ENCODE data around the gene EFNA1.

EFNA1 gene

GRCh38 chr1:155086128-155086741, 41.4 kb upstream of the EFNA1 start:
- H3K36me3 Mint-ChIP-seq, result no peaks in the 10 kb centered on the region
- H3K9me3 Mint-ChIP-seq (ENCODE audit: low read depth), result no peaks in the 10 kb centered on the region
- H3K4me3 Mint-ChIP-seq, result peak overlapping the region; percentile 49
- H3K27ac Mint-ChIP-seq, result peak overlapping the region; percentile 16
- peaks cover 37% of the 10 kb centered on the region for H3K4me1 Mint-ChIP-seq (ENCODE audit: low read depth)
- peaks cover 14% of the 10 kb centered on the region for H3K27me3 Mint-ChIP-seq

- H3K27me3 Mint-ChIP-seq, result peaks cover 9% of the 10 kb centered on the region
- peaks cover 34% of the 10 kb centered on the region for H3K4me1 Mint-ChIP-seq (ENCODE audit: low read depth)
- H3K9me3 Mint-ChIP-seq (ENCODE audit: low read depth), result no peaks in the 10 kb centered on the region
- H3K4me3 Mint-ChIP-seq, result no peak overlapping the region
- no peaks in the 10 kb centered on the region for H3K36me3 Mint-ChIP-seq
- H3K27ac Mint-ChIP-seq, result no peak overlapping the region
Observed at GRCh38 chr1:155086856-155087535, 40.7 kb upstream of the EFNA1 start.

- peaks cover 5% of the 10 kb centered on the region for H3K27me3 Mint-ChIP-seq
- peaks cover 4% of the 10 kb centered on the region for H3K4me1 Mint-ChIP-seq (ENCODE audit: low read depth)
- H3K9me3 Mint-ChIP-seq (ENCODE audit: low read depth), result no peaks in the 10 kb centered on the region
- no peaks in the 10 kb centered on the region for H3K36me3 Mint-ChIP-seq
- peak overlapping the region; percentile 29 for H3K27ac Mint-ChIP-seq
- H3K4me3 Mint-ChIP-seq, result no peak overlapping the region
Observed at GRCh38 chr1:155091071-155092051, 36.3 kb upstream of the EFNA1 start.

GRCh38 chr1:155092131-155092530, 35.5 kb upstream of the EFNA1 start:
- Mint-ChIP-seq H3K9me3 (ENCODE audit: low read depth) (no peaks in the 10 kb centered on the region), H3K4me3 (no peak overlapping the region), H3K4me1 (ENCODE audit: low read depth) (peaks cover 4% of the 10 kb centered on the region), H3K27ac (no peak overlapping the region), H3K36me3 (no peaks in the 10 kb centered on the region), H3K27me3 (peaks cover 5% of the 10 kb centered on the region)

GRCh38 chr1:155092641-155093040, 35.0 kb upstream of the EFNA1 start:
- no peak overlapping the region for H3K4me3 Mint-ChIP-seq
- no peaks in the 10 kb centered on the region for H3K36me3 Mint-ChIP-seq
- no peaks in the 10 kb centered on the region for H3K9me3 Mint-ChIP-seq (ENCODE audit: low read depth)
- H3K4me1 Mint-ChIP-seq (ENCODE audit: low read depth), result peaks cover 4% of the 10 kb centered on the region
- peaks cover 5% of the 10 kb centered on the region for H3K27me3 Mint-ChIP-seq
- H3K27ac Mint-ChIP-seq, result no peak overlapping the region

GRCh38 chr1:155093911-155094621, 33.6 kb upstream of the EFNA1 start:
- no peak overlapping the region for H3K27ac Mint-ChIP-seq
- peaks cover 4% of the 10 kb centered on the region for H3K4me1 Mint-ChIP-seq (ENCODE audit: low read depth)
- peaks cover 4% of the 10 kb centered on the region for H3K27me3 Mint-ChIP-seq
- H3K9me3 Mint-ChIP-seq (ENCODE audit: low read depth), result no peaks in the 10 kb centered on the region
- no peaks in the 10 kb centered on the region for H3K36me3 Mint-ChIP-seq
- H3K4me3 Mint-ChIP-seq, result no peak overlapping the region

- H3K4me3 Mint-ChIP-seq, result no peak overlapping the region
- peaks cover 4% of the 10 kb centered on the region for H3K4me1 Mint-ChIP-seq (ENCODE audit: low read depth)
- no peaks in the 10 kb centered on the region for H3K9me3 Mint-ChIP-seq (ENCODE audit: low read depth)
- peaks cover 4% of the 10 kb centered on the region for H3K27me3 Mint-ChIP-seq
- H3K27ac Mint-ChIP-seq, result no peak overlapping the region
- H3K36me3 Mint-ChIP-seq, result no peaks in the 10 kb centered on the region
Observed at GRCh38 chr1:155094622-155094948, 33.1 kb upstream of the EFNA1 start.

GRCh38 chr1:155099331-155099730, 28.3 kb upstream of the EFNA1 start:
- Mint-ChIP-seq H3K9me3 (ENCODE audit: low read depth) (no peaks in the 10 kb centered on the region), H3K36me3 (no peaks in the 10 kb centered on the region), H3K27ac (no peak overlapping the region), H3K27me3 (peaks cover 4% of the 10 kb centered on the region), H3K4me1 (ENCODE audit: low read depth) (no peaks in the 10 kb centered on the region), H3K4me3 (no peak overlapping the region)

GRCh38 chr1:155103325-155103724, 24.4 kb upstream of the EFNA1 start:
- no peaks in the 10 kb centered on the region for H3K9me3 Mint-ChIP-seq (ENCODE audit: low read depth)
- H3K36me3 Mint-ChIP-seq, result no peaks in the 10 kb centered on the region
- no peak overlapping the region for H3K4me3 Mint-ChIP-seq
- no peaks in the 10 kb centered on the region for H3K27me3 Mint-ChIP-seq
- no peaks in the 10 kb centered on the region for H3K4me1 Mint-ChIP-seq (ENCODE audit: low read depth)
- no peak overlapping the region for H3K27ac Mint-ChIP-seq

GRCh38 chr1:155104605-155105534, 22.8 kb upstream of the EFNA1 start:
- Mint-ChIP-seq H3K4me1 (ENCODE audit: low read depth) (no peaks in the 10 kb centered on the region), H3K27me3 (no peaks in the 10 kb centered on the region), H3K9me3 (ENCODE audit: low read depth) (no peaks in the 10 kb centered on the region), H3K36me3 (no peaks in the 10 kb centered on the region), H3K27ac (no peak overlapping the region), H3K4me3 (no peak overlapping the region)

- H3K9me3 Mint-ChIP-seq (ENCODE audit: low read depth), result no peaks in the 10 kb centered on the region
Observed at GRCh38 chr1:155105604-155106011, 22.1 kb upstream of the EFNA1 start.

GRCh38 chr1:155106862-155107261, 20.8 kb upstream of the EFNA1 start:
- Mint-ChIP-seq H3K27ac (no peak overlapping the region), H3K36me3 (no peaks in the 10 kb centered on the region), H3K27me3 (no peaks in the 10 kb centered on the region), H3K9me3 (ENCODE audit: low read depth) (no peaks in the 10 kb centered on the region), H3K4me3 (no peak overlapping the region), H3K4me1 (ENCODE audit: low read depth) (no peaks in the 10 kb centered on the region)

More at GRCh38 chr1:155105604-155106011, 22.1 kb upstream of the EFNA1 start:
- no peaks in the 10 kb centered on the region for H3K36me3 Mint-ChIP-seq
- H3K27ac Mint-ChIP-seq, result no peak overlapping the region
- no peaks in the 10 kb centered on the region for H3K27me3 Mint-ChIP-seq
- H3K4me1 Mint-ChIP-seq (ENCODE audit: low read depth), result no peaks in the 10 kb centered on the region
- no peak overlapping the region for H3K4me3 Mint-ChIP-seq

- no peaks in the 10 kb centered on the region for H3K4me1 Mint-ChIP-seq (ENCODE audit: low read depth)
- no peaks in the 10 kb centered on the region for H3K9me3 Mint-ChIP-seq (ENCODE audit: low read depth)
- H3K27me3 Mint-ChIP-seq, result no peaks in the 10 kb centered on the region
- no peak overlapping the region for H3K4me3 Mint-ChIP-seq
- H3K36me3 Mint-ChIP-seq, result no peaks in the 10 kb centered on the region
- H3K27ac Mint-ChIP-seq, result no peak overlapping the region
Observed at GRCh38 chr1:155107309-155108264, 20.1 kb upstream of the EFNA1 start.
